ENCODE results near the gene CALM1. TPM values are rescaled to one million over a fixed set of nuclear protein-coding genes. Genes with fewer than 3 reads are reported as not detected.

CALM1 gene
- total RNA-seq, 1 donor from 2014 or later: 314 TPM

- Mint-ChIP-seq H3K27me3 (peaks cover 9% of the 10 kb centered on the region), H3K9me3 (no peaks in the 10 kb centered on the region), H3K27ac (no peak overlapping the region), H3K4me1 (no peaks in the 10 kb centered on the region), H3K4me3 (no peak overlapping the region), H3K36me3 (ENCODE audit: low read depth) (no peaks in the 10 kb centered on the region)
- ChIA-PET POLR2A (no interaction called here), CTCF (no interaction called here)
- ATAC-seq (ENCODE audit: low read depth): no peak
- no peak for TF ChIP-seq CTCF (IDR thresholded peaks at IDR 0.05)
- intact Hi-C loops (cut with micrococcal nuclease): no loop called here
- no peak for DNase-seq
Observed at GRCh38 chr14:90443161-90444076, 46.6 kb downstream of the CALM1 start.

- Mint-ChIP-seq H3K27me3 (peaks cover 9% of the 10 kb centered on the region), H3K36me3 (ENCODE audit: low read depth) (no peaks in the 10 kb centered on the region), H3K4me1 (no peaks in the 10 kb centered on the region), H3K9me3 (no peaks in the 10 kb centered on the region), H3K4me3 (no peak overlapping the region), H3K27ac (no peak overlapping the region)
- POLR2A ChIA-PET: no interaction called here
- CTCF ChIA-PET: no interaction called here
- intact Hi-C loops (cut with micrococcal nuclease): no loop called here
- TF ChIP-seq CTCF (IDR thresholded peaks at IDR 0.05): no peak
- DNase-seq (no peak), ATAC-seq (ENCODE audit: low read depth) (no peak)
Observed at GRCh38 chr14:90444077-90444696, 47.4 kb downstream of the CALM1 start.

- Mint-ChIP-seq H3K4me3 (no peak overlapping the region), H3K9me3 (no peaks in the 10 kb centered on the region), H3K27ac (no peak overlapping the region), H3K27me3 (peaks cover 9% of the 10 kb centered on the region), H3K4me1 (no peaks in the 10 kb centered on the region), H3K36me3 (ENCODE audit: low read depth) (no peaks in the 10 kb centered on the region)
- ChIA-PET POLR2A (no interaction called here), CTCF (no interaction called here)
- DNase-seq (no peak), ATAC-seq (ENCODE audit: low read depth) (no peak)
- intact Hi-C loops (cut with micrococcal nuclease): no loop called here
- TF ChIP-seq CTCF (IDR thresholded peaks at IDR 0.05): no peak
Observed at GRCh38 chr14:90445011-90445410, 48.2 kb downstream of the CALM1 start.

- intact Hi-C loops (cut with micrococcal nuclease): no loop called here
- Mint-ChIP-seq H3K4me3 (no peak overlapping the region), H3K9me3 (no peaks in the 10 kb centered on the region), H3K27ac (no peak overlapping the region), H3K4me1 (peaks cover 2% of the 10 kb centered on the region), H3K27me3 (peaks cover 9% of the 10 kb centered on the region), H3K36me3 (ENCODE audit: low read depth) (no peaks in the 10 kb centered on the region)
- ChIA-PET POLR2A (no interaction called here), CTCF (no interaction called here)
- TF ChIP-seq CTCF (IDR thresholded peaks at IDR 0.05): no peak
- DNase-seq (no peak), ATAC-seq (ENCODE audit: low read depth) (no peak)
Observed at GRCh38 chr14:90446405-90446804, 49.6 kb downstream of the CALM1 start.

- no peak for DNase-seq
- H3K9me3 Mint-ChIP-seq: no peaks in the 10 kb centered on the region
- CTCF ChIA-PET: no interaction called here
- TF ChIP-seq CTCF (IDR thresholded peaks at IDR 0.05): no peak
- no peak for ATAC-seq (ENCODE audit: low read depth)
- H3K27ac Mint-ChIP-seq: no peak overlapping the region
- H3K27me3 Mint-ChIP-seq: peaks cover 9% of the 10 kb centered on the region
- H3K4me3 Mint-ChIP-seq: no peak overlapping the region
- POLR2A ChIA-PET: no interaction called here
- intact Hi-C loops (cut with micrococcal nuclease): no loop called here
- H3K36me3 Mint-ChIP-seq (ENCODE audit: low read depth): no peaks in the 10 kb centered on the region
- peaks cover 16% of the 10 kb centered on the region for H3K4me1 Mint-ChIP-seq
Observed at GRCh38 chr14:90447720-90448497, 51.1 kb downstream of the CALM1 start.

Data from activated B cell treated with CpG ODN at 0.5 μM for 24 hours (primary cell).